OCI-LY1 (cell line): ENCODE measurements around the gene ANO2.

ENCODE experiments used
- H2AFZ ChIP-seq: fragments of 200-600 bp; sonication (generic), shearing (Covaris generic); 2 replicates; pipeline ENCODE4 v1.6.0; 2014; ENCODE audit warnings: antibody characterized with exemption, mild to moderate bottlenecking, low read length
- H3F3A ChIP-seq: fragments of 200-600 bp; sonication (generic), shearing (Covaris generic); 2 replicates; pipeline ENCODE4 v1.6.0; 2014; ENCODE audit warnings: mild to moderate bottlenecking, antibody characterized with exemption, low read length, moderate library complexity; ENCODE audit not compliant: insufficient read depth
- H3K27ac ChIP-seq: fragments of 200-600 bp; sonication (generic); 2 replicates; pipeline ENCODE4 v1.5.1; 2014; ENCODE audit warnings: low read length, mixed run types, mild to moderate bottlenecking, low read depth; ENCODE audit not compliant: poor library complexity, severe bottlenecking
- H3K27me3 ChIP-seq: fragments of 200-600 bp; sonication (generic); 2 replicates; pipeline ENCODE4 v1.6.0; 2014; ENCODE audit warnings: antibody characterized with exemption, mild to moderate bottlenecking, low read length, moderate library complexity; ENCODE audit not compliant: insufficient read depth
- H3K36me3 ChIP-seq: fragments of 200-600 bp; sonication (generic); 2 replicates; pipeline ENCODE4 v1.6.1; 2014; ENCODE audit warnings: mild to moderate bottlenecking, antibody characterized with exemption, low read length, moderate library complexity, mixed read lengths; ENCODE audit not compliant: insufficient read depth
- H3K4me1 ChIP-seq: fragments of 200-600 bp; sonication (generic); 2 replicates; pipeline ENCODE4 v1.5.1; 2014; ENCODE audit warnings: mild to moderate bottlenecking, low read length, moderate library complexity; ENCODE audit not compliant: insufficient read depth, severe bottlenecking
- H3K4me2 ChIP-seq: fragments of 200-600 bp; sonication (generic), shearing (Covaris generic); 2 replicates; pipeline ENCODE4 v1.6.1; 2014; ENCODE audit warnings: low read length
- H3K4me3 ChIP-seq: fragments of 200-600 bp; sonication (generic); 2 replicates; pipeline ENCODE4 v1.5.1; 2014; ENCODE audit warnings: low read length, low read depth, mild to moderate bottlenecking, mixed read lengths; ENCODE audit not compliant: poor library complexity, severe bottlenecking
- H3K79me2 ChIP-seq: fragments of 200-600 bp; shearing (Covaris generic); 2 replicates; pipeline ENCODE4 v1.6.1; 2016; ENCODE audit warnings: mixed run types, low read length, mixed read lengths; ENCODE audit not compliant: insufficient read depth
- H3K9ac ChIP-seq: fragments of 200-600 bp; sonication (generic), shearing (Covaris generic); 2 replicates; pipeline ENCODE4 v1.6.1; 2014; ENCODE audit warnings: mild to moderate bottlenecking, low read length, mixed read lengths
- H3K9me2 ChIP-seq: fragments of 200-600 bp; sonication (generic), shearing (Covaris generic); 2 replicates; pipeline ENCODE4 v1.6.1; 2014; ENCODE audit warnings: low read depth, mild to moderate bottlenecking, low read length, mixed read lengths
- H3K9me3 ChIP-seq: fragments of 200-600 bp; shearing (Covaris generic); 2 replicates; pipeline ENCODE4 v1.6.1; 2014; ENCODE audit warnings: low read length, mixed read lengths
- H4K20me1 ChIP-seq: fragments of 200-600 bp; sonication (generic), shearing (Covaris generic); 2 replicates; pipeline ENCODE4 v1.6.0; 2016; ENCODE audit warnings: mild to moderate bottlenecking, low read length; ENCODE audit not compliant: insufficient read depth
- EZH2 ChIP-seq: fragments of 200-600 bp; sonication (generic), shearing (Covaris generic); IDR thresholded peaks from 2 replicates; pipeline ENCODE4 v1.8.0; 2017; ENCODE audit warnings: borderline replicate concordance, mixed run types, mild to moderate bottlenecking, antibody characterized with exemption, low read length, moderate library complexity, mixed read lengths
- TF ChIP-seq, protein P1 (sequence below): fragments of 200-600 bp; sonication (generic), shearing (Covaris generic); IDR thresholded peaks from 2 replicates; pipeline ENCODE4 v1.5.1; 2017; ENCODE audit warnings: mild to moderate bottlenecking, antibody characterized with exemption, low read length, moderate library complexity, mixed read lengths

ANO2 gene

DNA sequence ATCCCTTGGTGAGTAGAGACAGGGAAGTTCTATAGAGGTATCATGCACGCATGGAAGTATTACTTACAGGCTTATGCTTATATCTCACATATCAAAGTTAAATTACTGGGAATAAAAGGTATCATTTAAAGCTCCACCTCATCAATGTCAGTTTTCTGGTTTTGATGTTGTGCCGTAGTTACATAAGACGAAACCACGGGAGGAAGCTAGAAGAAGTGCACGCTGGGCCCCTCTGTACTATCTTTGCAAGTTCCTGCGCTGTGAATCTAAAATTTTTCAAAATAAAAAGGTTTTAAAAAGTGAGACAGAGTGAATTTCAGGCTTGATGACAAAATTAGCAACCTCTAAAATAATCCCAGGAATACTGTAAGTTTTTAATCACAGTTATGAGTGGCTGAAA is 198.1 kb downstream of the ANO2 start:
- Histone ChIP-seq H2AFZ (no peak overlapping the region), H3F3A (no peaks in the 10 kb centered on the region), H4K20me1 (no peaks in the 10 kb centered on the region), H3K27ac (no peak overlapping the region), H3K9me3 (no peaks in the 10 kb centered on the region), H3K9ac (no peak overlapping the region), H3K4me1 (no peaks in the 10 kb centered on the region), H3K4me3 (no peak overlapping the region), H3K36me3 (no peaks in the 10 kb centered on the region), H3K9me2 (no peaks in the 10 kb centered on the region), H3K4me2 (no peak overlapping the region), H3K79me2 (no peaks in the 10 kb centered on the region), H3K27me3 (no peaks in the 10 kb centered on the region)
- TF ChIP-seq, protein P1, sequence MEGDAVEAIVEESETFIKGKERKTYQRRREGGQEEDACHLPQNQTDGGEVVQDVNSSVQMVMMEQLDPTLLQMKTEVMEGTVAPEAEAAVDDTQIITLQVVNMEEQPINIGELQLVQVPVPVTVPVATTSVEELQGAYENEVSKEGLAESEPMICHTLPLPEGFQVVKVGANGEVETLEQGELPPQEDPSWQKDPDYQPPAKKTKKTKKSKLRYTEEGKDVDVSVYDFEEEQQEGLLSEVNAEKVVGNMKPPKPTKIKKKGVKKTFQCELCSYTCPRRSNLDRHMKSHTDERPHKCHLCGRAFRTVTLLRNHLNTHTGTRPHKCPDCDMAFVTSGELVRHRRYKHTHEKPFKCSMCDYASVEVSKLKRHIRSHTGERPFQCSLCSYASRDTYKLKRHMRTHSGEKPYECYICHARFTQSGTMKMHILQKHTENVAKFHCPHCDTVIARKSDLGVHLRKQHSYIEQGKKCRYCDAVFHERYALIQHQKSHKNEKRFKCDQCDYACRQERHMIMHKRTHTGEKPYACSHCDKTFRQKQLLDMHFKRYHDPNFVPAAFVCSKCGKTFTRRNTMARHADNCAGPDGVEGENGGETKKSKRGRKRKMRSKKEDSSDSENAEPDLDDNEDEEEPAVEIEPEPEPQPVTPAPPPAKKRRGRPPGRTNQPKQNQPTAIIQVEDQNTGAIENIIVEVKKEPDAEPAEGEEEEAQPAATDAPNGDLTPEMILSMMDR = no peak
- TF ChIP-seq EZH2 = no peak

DNA sequence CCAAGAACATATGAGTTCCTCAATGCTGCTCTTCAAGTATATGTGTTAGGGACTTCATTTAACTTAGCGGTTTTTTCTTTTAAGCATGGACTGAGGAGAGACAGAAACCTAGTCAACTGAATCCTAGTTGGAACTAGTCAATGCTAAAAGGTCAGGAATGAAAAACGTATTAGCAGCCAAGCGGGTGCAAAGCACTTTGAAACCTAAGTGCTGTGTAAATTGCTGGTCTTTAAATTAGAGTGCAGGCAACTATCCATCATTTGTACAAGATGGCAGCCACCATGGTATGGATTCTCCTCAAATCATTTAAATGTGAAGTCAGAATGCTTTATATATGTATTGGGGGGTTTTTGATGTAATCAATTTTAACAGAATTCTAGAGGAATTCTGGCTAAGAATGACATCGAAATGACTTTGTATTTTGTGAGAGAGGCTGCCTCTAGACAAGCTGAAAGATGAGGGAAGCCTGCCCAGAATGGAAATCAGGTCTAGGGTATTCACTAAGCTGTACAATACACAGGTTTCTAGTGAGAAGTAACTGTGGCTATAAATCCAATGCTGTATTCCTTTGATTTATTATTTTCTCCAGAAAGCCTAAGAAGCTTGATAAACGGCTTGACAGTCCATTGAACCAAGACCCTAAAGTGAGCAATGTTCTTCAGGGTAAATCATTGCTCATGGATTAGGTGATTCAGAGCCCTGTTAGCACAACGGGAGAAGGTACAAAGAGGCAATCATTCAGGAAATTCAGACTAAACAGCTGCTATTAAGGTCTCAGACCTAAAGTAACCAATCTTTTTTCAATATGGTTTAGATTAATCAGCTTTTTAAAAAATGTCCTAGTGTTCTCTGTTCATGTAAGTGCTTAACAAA is 198.8 kb downstream of the ANO2 start:
- Histone ChIP-seq H3K36me3 (no peaks in the 10 kb centered on the region), H3K9me2 (no peaks in the 10 kb centered on the region), H3K27me3 (no peaks in the 10 kb centered on the region), H3K4me3 (no peak overlapping the region), H3F3A (no peaks in the 10 kb centered on the region), H4K20me1 (no peaks in the 10 kb centered on the region), H3K79me2 (no peaks in the 10 kb centered on the region), H3K27ac (no peak overlapping the region), H2AFZ (no peak overlapping the region), H3K9me3 (no peaks in the 10 kb centered on the region), H3K4me1 (no peaks in the 10 kb centered on the region), H3K4me2 (no peak overlapping the region), H3K9ac (no peak overlapping the region)
- TF ChIP-seq, protein P1 = no peak
- no peak for TF ChIP-seq EZH2

DNA sequence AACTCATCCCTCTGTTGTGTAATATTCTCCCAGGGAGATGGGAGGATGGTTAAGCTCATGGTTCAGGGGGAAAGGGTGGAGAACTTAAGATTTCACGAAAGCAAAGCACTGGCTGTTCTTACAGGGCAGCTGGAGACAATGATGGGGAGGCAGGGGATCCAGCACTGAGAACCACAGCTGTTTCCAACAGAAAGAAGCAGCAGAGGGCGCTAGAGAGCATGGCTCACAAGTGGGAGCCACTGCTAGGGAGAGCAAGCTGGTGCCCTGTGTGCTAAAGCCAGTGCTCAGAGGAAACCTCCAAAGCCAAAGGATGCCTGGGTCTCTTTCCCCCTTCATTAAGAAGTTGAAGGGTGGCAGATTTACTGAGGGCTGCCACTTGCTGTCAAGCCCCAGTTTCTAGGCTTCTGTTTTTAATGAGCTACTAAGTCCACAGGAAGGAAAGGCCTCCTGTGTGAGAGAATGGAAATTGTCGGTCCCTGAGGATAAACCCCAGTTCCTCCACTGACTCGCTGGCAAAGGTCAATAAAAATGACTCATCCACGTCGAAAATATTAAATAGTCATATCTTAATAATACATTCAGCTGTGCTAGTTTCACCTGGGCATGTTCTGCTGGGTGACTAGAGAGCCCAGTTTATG is 199.7 kb downstream of the ANO2 start:
- no peaks in the 10 kb centered on the region for H3K36me3 ChIP-seq
- TF ChIP-seq EZH2 = no peak
- TF ChIP-seq, protein P1 = peak; percentile 76
- no peak overlapping the region for H3K4me2 ChIP-seq

More for the DNA sequence above, 199.7 kb downstream of the ANO2 start:
- Histone ChIP-seq H3K4me3 (no peak overlapping the region), H3K4me1 (no peaks in the 10 kb centered on the region), H3K27me3 (no peaks in the 10 kb centered on the region), H3K9ac (no peak overlapping the region), H3K9me2 (no peaks in the 10 kb centered on the region), H3F3A (no peaks in the 10 kb centered on the region), H2AFZ (no peak overlapping the region), H4K20me1 (no peaks in the 10 kb centered on the region), H3K27ac (no peak overlapping the region), H3K79me2 (no peaks in the 10 kb centered on the region), H3K9me3 (no peaks in the 10 kb centered on the region)
